ENCODE data around the gene GRIK2.

Gene GRIK2

DNA sequence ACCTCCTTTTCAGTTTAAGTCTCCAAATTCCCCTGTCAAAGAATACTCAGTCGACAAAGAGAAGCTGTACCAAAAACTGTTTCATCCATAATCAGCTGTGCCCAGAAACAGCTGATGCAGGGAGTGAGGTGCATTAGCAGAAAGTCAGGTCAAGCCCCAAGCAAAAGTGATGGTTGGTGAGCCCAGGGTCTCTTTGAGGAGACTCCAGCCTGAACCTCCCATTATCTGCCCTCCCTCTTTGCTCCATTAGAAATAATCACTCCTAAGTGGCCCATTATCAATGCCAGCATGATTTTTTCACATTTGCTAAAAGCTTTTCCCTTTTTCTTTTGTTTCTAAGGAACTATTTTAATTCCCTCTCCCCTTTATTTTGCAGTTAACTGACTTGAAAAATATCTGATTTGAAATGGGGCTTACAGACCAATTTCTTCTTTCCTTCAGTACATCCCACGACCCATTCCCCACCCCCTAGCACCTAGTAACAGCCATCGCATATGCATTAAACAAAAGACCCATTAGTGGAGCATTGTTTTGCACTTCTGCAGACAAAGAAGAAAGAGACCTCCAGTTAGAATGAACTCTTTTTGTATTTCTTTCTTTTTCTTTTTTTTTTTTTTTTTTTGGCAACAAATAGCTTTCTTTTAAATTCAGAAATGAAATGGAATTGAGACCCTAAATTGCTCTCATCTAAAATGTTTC is 257.0 kb downstream of the GRIK2 start:
- DNase-seq, result no peak

DNA sequence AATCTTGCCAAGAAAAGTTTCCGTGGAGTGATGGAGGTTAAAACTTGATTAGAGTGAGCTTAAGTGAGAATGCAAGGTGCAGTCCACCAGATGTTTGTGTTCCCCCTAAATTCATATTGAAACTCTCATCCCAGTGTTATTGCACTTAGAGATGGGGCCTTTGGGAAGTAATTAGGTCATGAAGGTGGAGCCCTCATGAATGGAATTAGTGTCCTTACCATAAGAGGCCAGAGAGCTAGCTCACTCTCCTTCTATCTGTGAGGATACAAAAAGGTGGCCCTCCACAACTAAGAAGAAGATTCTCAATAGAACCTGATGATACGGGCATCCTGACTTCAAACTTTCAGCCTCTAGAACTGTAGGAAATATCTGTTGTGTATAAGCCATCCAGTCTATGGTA is 258.6 kb downstream of the GRIK2 start:
- DNase-seq, result no peak

DNA sequence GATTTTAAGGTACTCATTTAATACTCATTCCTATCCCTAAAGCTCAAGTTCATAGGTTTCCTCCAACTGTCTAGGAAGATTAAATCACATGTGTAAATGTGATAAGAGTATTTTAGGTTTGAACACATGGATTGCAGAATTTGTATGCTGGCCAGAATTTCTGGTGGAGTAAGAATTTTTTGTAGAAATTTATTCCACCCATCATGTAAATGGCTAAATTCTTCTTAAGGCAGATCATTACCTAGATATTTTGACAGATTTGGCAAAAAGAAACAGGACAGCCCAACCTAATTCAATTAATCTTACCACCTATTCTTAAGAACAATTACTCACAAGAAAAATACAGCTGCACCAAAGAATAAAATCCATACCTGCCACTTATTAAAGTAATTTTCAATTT is 261.6 kb downstream of the GRIK2 start:
- no peak for DNase-seq

DNA sequence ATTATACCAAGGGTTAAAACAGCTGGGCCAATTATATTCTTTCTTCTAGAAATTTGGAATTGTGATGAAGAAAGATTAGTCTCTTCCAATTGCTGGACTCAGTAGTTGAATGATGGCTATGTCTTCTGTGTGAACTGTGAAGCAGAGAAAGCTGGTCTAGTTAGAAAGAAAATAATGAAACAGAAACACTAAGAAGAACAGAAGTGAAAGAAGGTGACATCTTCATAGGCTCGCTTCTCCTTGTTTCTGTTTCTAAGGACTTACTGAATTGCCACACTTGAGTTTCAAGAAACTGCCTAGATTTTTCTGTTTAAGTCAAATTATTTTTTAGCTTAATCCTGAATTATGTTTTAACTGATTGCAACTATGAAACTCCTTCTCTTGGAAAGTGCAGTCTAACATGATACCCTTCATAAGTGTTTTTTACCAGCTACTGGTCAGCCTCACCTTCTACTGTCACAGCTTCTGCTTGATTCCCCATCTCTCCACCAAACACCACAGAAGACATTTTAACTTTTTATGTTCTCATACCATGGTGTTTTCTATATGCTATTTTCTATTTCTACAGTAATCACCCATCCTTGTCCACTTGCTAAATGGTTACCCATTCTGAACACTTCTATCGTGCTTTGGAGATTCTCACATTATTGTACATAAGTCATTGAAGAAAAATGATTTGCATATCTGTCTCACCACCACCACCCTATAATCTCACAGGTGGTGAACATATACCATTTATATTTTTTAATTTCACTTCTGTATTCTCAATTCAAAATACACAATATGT is 268.8 kb downstream of the GRIK2 start:
- DNase-seq, result no peak

DNA sequence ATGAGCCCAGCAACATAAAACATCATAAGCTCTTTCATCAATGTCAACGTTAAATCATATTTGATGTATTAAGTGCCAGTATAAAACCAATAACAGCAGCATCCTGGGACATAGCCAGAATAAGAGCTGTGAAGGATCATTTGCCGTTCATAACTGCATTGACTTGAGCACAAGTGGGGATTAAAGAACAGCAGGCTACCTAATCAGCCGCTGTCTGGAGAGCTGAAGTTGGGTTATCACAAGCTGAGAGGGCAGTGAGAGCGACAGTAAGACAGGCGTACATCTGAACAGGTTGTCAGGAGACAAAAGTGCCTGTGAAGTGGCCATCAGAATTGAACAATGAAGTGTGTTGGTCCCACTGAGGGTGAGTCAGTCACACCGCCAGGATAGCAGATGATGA is 269.6 kb downstream of the GRIK2 start:
- no peak for DNase-seq

DNA sequence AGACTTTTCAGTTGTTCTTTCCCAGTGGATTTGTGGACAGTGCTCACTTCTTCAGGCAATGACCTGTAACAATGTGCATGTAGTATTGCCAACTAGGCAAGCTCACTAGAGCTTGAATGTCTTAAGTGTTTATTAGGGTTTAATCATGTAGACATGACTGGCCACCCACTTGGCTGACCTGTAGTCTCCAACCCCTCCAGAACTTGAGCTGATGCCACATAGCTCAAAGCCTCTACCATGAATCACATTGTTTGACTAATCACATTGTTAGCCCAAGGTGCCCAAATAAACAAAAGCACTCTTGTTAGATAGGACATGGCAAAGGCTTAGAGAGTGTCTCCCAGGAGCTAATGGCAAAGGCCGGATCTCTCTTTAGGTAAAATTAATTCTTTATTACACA is 272.7 kb downstream of the GRIK2 start:
- no peak for DNase-seq

DNA sequence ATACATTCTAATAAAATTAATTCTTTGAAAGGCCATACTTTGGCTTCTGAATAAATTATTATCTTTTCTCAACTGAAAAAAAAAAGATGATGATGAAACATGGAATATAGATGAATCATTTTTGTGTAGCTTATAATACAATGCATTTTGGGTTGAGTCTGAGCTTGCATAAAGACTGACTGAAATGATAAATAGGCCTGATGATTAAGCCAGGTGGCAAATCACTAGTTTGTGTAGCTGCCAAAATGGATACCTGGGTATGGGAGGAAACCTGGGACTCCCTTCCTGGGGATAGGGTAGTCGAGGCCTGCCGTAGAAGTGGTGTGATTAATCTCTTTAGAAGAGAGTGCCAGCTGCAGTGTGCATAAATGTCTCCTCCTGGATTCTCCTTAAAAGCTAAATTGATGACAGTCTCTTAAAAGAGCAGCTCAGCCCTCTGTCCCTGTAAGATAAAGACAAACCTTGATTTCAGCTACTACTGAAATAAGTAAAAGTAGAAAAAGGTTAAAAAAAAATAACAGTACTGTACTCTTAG is 275.1 kb downstream of the GRIK2 start:
- no peak for DNase-seq

DNA sequence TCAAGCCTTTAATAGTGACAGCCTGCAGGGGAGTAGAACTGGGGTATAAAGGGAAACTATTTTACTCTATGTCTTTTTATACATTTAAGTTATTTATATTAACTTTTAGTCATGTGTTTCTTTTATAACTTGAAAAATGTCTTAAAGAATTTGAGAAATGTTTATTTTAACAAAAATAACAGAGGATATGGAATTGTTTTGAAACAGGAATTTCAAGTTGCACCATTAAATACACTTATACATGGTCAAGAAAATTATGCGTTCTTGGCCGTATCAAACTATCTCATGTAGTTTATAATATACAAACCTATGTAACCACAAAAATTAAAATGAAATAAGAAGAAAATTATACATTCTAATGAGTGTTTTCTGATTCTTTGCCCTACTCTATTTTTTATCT is 282.7 kb downstream of the GRIK2 start:
- no peak for DNase-seq

DNA sequence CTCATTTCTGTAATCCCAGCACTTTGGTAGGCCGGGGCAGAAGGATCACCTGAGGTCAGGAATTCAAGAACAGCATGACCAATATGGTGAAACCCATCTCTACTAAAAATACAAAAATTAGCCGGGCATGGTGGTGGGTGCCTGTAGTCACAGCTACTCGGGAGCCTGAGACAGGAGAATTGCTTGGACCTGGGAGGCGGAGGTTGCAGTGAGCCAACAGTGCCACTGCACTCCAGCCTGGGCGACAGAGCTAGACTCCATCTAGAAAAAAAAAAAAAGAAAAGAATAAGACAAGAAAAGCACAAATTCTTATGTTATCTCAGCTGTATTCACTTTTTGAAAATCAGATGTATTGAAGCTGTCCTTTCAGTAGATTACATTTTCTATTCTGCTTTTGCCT is 289.4 kb downstream of the GRIK2 start:
- DNase-seq, result no peak

DNA sequence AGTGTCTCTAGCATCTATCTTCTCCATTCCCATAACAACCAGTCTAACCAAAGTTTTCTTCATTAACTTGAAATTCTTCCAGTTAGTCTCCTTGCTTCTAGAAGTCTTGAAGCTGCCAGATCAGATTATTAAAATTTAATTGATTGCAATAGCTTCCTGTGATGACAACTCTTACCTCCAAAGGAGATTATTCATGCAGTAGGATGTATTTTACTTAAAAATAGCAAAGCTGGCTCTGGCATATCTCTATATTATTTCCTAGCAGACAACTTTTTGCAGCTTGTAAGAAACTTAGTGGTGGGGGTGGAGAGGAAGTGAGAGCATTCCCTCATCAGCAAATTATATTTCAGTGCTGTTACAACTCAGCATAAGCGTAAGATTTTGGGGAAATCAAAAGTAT is 290.4 kb downstream of the GRIK2 start:
- DNase-seq, result no peak

DNA sequence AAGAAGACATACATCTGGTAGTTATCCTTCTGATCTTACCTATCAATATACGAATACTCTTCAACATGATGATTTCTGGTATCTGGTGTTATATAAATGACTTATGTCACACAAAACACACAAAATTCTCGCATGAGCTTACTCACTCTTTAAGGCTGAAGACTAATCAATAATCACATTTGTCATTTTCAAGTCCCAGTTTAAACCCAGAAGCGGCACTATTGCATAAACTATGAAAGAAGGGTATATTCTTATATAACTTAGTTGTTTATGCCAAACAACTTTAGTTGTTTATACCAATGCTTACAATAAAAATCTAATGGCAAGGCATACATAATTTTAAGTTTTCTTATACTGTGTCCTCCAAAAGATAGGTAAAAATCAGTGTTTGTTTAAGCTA is 293.1 kb downstream of the GRIK2 start:
- DNase-seq, result no peak

DNA sequence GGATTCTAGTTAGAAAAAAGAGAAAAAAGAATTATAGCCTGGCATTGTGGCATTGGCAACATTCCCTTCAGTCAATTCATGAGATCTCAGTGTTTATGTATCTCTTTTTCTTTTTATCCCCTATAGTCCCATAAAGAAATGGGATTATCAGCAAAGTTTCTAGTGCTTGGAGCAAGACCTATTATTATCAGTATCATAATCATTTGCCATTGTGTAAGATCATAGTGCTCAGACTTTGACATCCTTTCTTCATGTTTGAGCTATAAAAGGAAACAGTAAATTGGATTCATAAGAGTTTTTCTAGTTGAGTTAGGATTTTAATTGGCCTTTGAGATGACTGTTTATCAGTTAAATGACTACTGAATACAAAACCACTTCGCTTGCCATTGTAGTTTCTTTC is 295.6 kb downstream of the GRIK2 start:
- no peak for DNase-seq

DNA sequence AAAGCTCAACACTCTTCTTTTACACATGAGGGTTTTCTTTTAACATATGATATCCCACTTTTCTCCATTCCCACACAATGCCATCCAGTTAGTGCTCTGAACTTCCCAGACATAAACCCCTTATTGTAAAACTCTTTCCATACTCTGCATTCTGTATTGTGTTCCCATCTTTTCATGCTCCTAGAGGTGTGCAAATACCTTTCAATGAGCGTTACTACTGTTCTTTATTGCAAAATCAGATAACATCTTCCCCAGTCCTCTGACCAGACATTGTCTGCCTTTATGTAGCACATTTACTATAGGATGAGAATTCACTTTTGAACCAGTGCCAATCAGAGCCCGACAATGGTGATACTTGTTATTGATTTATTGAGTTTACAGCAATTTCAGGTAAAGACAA is 296.2 kb downstream of the GRIK2 start:
- no peak for DNase-seq

DNA sequence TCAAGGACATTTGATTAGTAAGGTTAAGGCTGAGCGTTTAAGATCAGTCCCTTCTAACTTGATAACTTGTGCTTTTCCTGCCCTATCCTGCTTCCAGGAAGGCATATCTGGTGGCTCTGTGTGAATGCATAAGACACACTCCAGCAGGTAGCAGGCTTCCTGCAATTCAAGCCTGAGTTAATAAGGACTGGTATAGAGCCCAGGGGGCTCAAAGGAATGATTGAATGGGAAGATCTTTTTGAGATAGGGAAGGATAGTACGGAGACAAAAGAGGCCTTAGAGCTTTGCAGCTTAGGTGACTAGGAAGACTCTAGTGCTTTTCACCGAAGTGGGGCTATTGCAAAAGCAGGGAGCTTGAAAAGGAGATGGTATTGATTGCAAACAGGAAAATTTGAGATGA is 307.1 kb downstream of the GRIK2 start:
- DNase-seq, result no peak

DNA sequence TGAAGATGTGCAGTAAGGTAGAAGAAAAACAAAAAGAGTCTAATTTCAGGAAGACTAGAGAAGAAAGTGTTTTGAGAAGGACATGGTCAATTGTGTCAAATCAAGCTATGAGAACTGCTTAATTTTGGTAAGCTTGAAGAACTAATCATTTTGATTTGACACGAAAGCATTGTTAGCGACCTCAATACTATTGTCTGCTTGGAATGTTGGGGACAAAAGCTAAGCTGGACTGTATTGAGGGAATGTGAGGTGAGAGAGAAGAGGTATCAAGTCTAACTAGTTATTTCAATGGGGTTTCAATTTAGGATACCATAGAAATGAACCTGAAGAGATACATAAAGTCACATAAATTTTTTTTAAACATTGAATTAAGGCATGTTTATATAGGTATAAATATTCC is 309.8 kb downstream of the GRIK2 start:
- no peak for DNase-seq

DNA sequence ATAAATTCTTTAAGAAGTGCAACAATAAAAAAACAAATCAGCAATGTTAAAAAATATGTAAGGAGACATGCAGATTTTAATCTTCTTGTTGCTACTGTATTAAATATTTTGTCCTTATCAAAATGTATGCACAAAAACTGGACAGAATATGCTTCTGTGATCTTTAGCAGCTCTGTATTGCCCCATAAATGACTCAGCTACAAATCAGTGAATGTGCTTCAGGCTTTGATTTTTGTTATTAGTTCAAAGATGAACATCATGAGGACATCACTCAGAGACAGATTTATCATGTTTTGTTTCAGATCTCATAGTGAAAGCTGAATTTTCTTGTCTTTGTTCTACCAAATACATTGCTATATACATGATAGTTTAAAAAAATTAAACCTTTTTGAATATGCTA is 312.4 kb downstream of the GRIK2 start:
- no peak for DNase-seq

DNA sequence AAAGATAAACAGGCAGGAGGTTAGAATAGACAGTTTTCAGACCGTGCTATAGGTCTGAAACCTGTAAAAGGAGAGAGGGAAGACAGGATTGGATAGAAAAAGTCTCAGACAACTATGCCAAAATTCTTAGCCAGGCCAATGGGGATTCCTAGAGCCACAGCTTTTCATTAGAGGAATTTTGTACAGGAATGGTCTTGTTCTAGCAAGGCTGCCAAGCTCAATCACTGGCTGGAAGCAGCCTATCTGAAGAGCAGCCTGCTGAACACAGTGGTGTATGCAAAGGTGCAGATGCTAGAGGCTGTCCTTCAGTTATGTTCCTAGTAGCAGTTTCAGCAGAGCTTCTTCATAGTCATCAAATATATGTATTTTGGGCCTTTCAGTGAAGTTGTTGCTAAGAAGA is 313.1 kb downstream of the GRIK2 start:
- no peak for DNase-seq

DNA sequence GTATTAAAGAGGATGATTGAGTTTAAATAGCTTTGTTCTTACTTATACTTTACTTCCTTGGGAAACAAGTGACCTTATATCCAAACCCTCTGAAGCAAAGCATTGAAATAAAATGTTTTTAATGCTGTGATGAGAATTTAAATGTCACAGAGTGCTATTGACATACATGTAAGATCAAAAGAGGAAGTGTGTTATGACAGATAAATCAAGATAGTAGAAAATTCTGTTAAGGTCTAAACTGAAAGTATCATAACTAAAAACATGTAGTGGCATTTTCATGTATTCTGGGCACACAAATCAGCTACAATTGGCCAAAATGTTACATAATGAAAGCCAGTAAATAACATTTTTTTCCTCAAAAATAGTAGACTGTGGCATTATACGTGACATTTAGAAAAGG is 318.0 kb downstream of the GRIK2 start:
- no peak for DNase-seq

DNA sequence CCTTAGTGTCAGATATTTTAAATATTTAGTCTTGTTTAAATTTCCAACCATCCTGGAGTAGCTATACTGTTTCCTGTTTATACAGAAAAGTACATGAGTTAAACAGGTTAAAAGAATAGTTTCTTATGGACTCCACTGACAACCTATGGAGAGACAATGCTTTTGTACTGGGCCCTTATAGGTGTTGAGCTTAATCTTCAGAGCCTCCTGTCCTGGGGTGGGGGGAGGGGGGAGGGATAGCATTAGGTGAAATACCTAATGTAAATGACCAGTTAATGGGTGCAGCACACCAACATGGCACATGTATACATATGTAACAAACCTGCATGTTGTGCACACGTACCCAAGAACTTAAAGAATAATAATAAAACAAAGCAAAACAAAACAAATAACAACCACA is 322.9 kb downstream of the GRIK2 start:
- no peak for DNase-seq

DNA sequence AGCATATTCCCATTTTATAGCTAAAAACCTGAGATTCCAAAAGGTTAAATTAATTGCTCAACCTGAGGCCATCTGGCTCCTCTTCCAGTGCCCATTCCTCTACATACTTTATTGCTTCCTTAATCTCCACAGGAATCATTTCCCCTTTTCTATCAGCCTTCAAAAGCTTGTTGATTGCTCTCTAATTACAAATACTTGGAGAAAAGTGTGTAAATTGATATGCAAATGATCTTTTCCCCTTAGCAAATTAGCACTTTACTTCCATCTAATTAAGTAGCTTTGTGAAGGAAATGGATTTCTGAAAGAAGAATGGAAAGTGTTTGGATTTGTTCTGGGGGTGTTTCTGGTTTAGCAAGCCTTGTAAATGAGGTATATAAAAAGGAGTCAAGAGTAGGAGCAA is 323.3 kb downstream of the GRIK2 start:
- no peak for DNase-seq

DNA sequence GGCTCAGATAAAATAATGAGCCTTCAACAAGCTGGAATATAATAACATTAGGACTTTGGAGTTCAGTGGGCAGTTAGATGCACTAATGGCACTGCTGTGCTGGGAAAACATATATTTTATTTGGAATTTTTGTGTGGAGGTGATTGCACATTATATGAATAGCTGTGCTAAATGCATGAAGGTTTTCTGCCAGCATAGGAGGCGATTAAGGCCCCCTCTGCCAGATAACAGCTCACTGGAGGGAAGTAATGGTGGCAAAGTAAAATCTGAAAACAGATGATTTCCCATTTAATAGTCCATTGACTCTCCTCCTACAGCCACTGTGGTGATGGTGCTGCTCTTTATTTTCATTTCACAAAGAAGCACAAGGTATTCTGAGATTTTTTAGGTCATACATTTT is 326.0 kb downstream of the GRIK2 start:
- DNase-seq, result no peak

DNA sequence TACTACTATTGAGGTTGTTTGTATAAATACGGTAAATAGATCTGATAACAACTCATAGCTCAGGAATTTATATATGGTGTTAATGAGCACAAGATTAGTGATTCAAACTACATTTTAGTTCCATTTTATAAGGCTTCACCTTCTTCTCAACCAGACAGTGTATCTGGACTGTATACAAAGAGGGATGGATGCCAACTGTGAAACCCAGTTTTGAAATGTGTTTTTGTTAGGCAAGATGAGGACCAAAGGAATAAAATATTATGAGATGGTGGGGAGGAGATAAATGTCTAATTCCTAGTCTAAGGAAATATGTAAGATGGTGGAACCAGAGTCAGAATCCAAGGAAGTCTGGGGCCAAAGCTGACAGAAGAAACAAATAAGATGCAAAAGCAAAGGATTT is 329.0 kb downstream of the GRIK2 start:
- no peak for DNase-seq

DNA sequence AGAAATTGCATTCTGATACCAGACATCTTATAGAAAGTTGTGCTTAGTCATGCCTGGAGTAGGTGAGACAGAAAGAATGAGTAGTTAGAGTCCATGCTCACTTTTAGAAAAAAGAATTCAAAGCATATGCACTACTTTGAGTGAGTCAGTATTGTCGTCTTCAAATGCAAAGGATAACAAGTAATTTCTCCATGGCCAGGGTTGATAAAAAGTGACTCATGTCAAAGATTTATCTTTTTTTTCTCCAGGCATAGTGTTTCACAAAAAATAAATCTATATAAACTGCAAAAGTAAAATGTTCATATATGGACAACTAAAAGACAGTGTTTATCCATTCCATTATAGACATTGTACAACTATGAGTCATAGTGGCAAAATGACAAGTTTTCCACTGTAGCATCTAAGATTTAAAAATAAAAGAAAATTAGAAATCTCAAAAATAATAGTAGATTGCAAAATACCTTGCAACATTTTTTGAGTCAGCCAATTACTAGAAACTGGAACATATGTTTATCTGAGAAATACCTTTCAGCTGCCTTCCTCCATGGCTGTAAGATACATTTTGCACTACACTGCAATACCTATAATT is 329.6 kb downstream of the GRIK2 start:
- no peak for DNase-seq

DNA sequence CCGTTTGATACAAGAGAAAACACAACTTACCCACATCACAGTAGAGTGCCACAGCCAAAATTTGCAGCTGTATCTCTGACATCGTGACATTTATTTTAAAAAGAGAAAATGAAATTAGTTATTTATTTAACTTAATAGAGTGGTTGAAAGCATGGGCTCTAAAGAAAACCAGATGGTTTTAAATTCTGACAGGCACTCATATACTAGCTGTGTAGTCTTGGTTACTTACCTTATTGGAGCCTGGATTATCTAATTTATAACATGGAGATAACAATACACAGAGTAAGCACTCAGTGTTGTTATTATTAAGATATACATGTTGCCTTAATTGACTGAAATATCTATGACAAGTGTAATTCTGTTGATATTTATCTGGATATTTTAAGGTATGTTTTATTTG is 334.9 kb downstream of the GRIK2 start:
- DNase-seq, result no peak

Measured in stimulated activated CD4-positive, alpha-beta T cell treated with anti-CD3 and anti-CD28 coated beads, Interleukin-4, amount 100 ng/mL, for 1 hour (primary cell).